A375 (cell line): ENCODE measurements around the gene PARVA. TPM values are rescaled to one million over a fixed set of nuclear protein-coding genes. Genes with fewer than 3 reads are reported as not detected.

Experiments used
- total RNA-seq: library from RNA; depleted of rRNA; stranded (reverse); fragments of >200 nt; shearing (Covaris generic); gene quantifications from 2 replicates; pipeline ENCODE4 v1.2.3, GENCODE V29; 2014; rRNA removed

The PARVA gene, protein sequence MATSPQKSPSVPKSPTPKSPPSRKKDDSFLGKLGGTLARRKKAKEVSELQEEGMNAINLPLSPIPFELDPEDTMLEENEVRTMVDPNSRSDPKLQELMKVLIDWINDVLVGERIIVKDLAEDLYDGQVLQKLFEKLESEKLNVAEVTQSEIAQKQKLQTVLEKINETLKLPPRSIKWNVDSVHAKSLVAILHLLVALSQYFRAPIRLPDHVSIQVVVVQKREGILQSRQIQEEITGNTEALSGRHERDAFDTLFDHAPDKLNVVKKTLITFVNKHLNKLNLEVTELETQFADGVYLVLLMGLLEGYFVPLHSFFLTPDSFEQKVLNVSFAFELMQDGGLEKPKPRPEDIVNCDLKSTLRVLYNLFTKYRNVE
- total RNA-seq, result 11.8 TPM in 2 replicates

DNA sequence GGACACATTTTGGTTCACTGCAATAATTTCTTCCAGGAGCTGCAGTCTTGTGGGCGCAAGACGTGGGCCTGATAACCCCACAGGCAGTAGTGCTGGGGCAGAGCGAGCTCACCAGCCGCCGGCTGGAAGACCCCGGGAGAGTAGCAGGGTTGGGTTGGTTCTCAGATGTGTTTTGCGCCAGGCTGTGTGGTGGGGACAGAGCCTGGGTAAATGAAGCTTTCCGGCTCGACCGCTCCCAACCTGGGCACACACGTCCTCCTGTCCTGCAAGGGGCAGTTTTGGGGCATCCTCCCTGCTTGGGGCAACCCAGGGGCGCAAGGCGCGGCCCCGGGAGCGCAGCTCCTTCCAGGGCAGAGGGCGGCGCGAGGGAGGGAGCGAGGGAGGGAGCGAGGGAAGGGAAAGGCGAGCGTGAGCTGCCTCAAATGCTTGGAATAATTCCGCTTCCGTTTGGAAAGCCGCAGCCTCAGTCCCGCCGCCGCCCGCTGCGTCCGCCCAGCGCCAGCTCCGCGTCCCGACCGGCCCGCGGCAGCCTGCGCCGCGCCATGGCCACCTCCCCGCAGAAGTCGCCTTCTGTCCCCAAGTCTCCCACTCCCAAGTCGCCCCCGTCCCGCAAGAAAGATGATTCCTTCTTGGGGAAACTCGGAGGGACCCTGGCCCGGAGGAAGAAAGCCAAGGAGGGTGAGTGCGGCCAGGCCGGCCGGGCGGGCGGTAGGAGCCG is at the start of gene PARVA:
Gene PARVA, plus strand, starts transcription at position 466 of the 718 bp plus-strand sequence. Its CDS starts 77 bp downstream, at position 543.

